A549 (cell line): ENCODE measurements around the gene SLF2. TPM values are rescaled to one million over a fixed set of nuclear protein-coding genes. Genes with fewer than 3 reads are reported as not detected.

Source experiments
- ATAC-seq, 2 experiments: fragments of 200-7000 bp in 1 of 2; fragments of >200 bp in 1 of 2; cut with Nextera tagmentation in 1 of 2; cut with Tn5 transposase in 1 of 2; 3 replicates each; pipeline versions ENCODE4 v1.8.0 to v1.9.1; 2018 to 2020; ENCODE audit warnings: mild to moderate bottlenecking in 1 of 2, moderate library complexity in 1 of 2
- CTCF ChIA-PET: fragments of 300-600 bp; sonication (Branson Sonifier 250); formaldehyde crosslinking; extraction: SDS; loops from one replicate; lab custom pipeline; 2021; ENCODE audit warnings: antibody characterized with exemption, inconsistent platforms; lab: Yijun Ruan, JAX
- POLR2A ChIA-PET: fragments of 350-600 bp; formaldehyde crosslinking; extraction: SDS; loops from one replicate; lab custom pipeline; 2021; ENCODE audit warnings: antibody characterized with exemption, inconsistent platforms; lab: Yijun Ruan, JAX
- DNase-seq, 2 experiments: peaks; one replicate each; pipeline versions ENCODE4 v3.0.0 to v3.0.0-alpha.2; 2011 to 2016; ENCODE audit warnings: low read depth in 1 of 2, low spot score in 1 of 2
- FAIRE-seq: peaks from 2 replicates; lab custom pipeline; 2011; peaks lifted over from hg19 to GRCh38; lab: Jason Lieb, UNC
- H3K27ac ChIP-seq, 2 experiments: fragments of >200 bp; sonication (Bioruptor Twin); formaldehyde crosslinking; 3 replicates each; pipeline ENCODE4 v1.5.1; 2016 to 2017
- H3K4me1 ChIP-seq: fragments of >200 bp; sonication (Bioruptor Twin); formaldehyde crosslinking; 3 replicates; pipeline ENCODE4 v1.6.1; 2016
- H3K4me2 ChIP-seq: fragments of >200 bp; sonication (Bioruptor Twin); formaldehyde crosslinking; 3 replicates; pipeline ENCODE4 v1.6.1; 2016
- H3K4me3 ChIP-seq: fragments of >200 bp; sonication (Bioruptor Twin); formaldehyde crosslinking; 3 replicates; pipeline ENCODE4 v1.5.1; 2016
- H3K9me3 ChIP-seq: fragments of >200 bp; sonication (Bioruptor Twin); formaldehyde crosslinking; 3 replicates; pipeline ENCODE4 v1.6.1; 2016
- BCL3 ChIP-seq: fragments of >200 bp; sonication (Bioruptor Twin); formaldehyde crosslinking; IDR thresholded peaks from 3 replicates; pipeline ENCODE4 v1.6.1; 2016
- CHD4 ChIP-seq: fragments of 200-600 bp; sonication (generic); IDR thresholded peaks from 2 replicates; pipeline ENCODE4 v1.6.1; 2016; ENCODE audit warnings: antibody characterized with exemption, mild to moderate bottlenecking, borderline replicate concordance
- E2F6 ChIP-seq: IDR thresholded peaks from 2 replicates; pipeline ENCODE4 v1.6.1; 2012; ENCODE audit warnings: low read depth, borderline replicate concordance
- ELK1 ChIP-seq: fragments of 150-350 bp; IDR thresholded peaks from 2 replicates; pipeline ENCODE4 v1.6.1; 2014; ENCODE audit warnings: low read depth, mild to moderate bottlenecking, low read length
- ESRRA ChIP-seq: fragments of 150-350 bp; IDR thresholded peaks from 2 replicates; pipeline ENCODE4 v1.6.1; 2014; ENCODE audit warnings: mild to moderate bottlenecking, low read length, borderline replicate concordance
- HES2 ChIP-seq: fragments of >200 bp; sonication (Bioruptor Twin); formaldehyde crosslinking; IDR thresholded peaks from 2 replicates; pipeline ENCODE4 v1.6.1; 2016
- HMGXB4 ChIP-seq: fragments of 250-450 bp; sonication (Bioruptor Pico); IDR thresholded peaks from 2 replicates; pipeline ENCODE4 v1.5.0; 2021; ENCODE audit warnings: mild to moderate bottlenecking, moderate library complexity, borderline replicate concordance
- JUNB ChIP-seq: fragments of >200 bp; sonication (Bioruptor Twin); formaldehyde crosslinking; IDR thresholded peaks from 2 replicates; pipeline ENCODE4 v1.6.1; 2016
- KDM1A ChIP-seq: fragments of 200-600 bp; sonication (generic); IDR thresholded peaks from 2 replicates; pipeline ENCODE4 v1.6.1; 2016; ENCODE audit warnings: low read depth, mild to moderate bottlenecking
- MAX ChIP-seq: IDR thresholded peaks from 2 replicates; pipeline ENCODE4 v1.6.1; 2012
- NFE2L2 ChIP-seq: fragments of 150-350 bp; conservative IDR thresholded peaks from 2 replicates; pipeline ENCODE4 v1.6.1; 2014; ENCODE audit warnings: low read length
- POLR2A ChIP-seq: IDR thresholded peaks from 2 replicates; pipeline ENCODE4 v1.6.1; 2012; ENCODE audit warnings: mild to moderate bottlenecking, low read length
- POLR2AphosphoS2 ChIP-seq: conservative IDR thresholded peaks from 2 replicates; pipeline ENCODE4 v1.6.1; 2012; ENCODE audit warnings: low read length, improper control_type of control experiment, inconsistent platforms
- RCOR1 ChIP-seq: fragments of 150-350 bp; IDR thresholded peaks from 2 replicates; pipeline ENCODE4 v1.6.1; 2014; ENCODE audit warnings: antibody characterized with exemption, low read length, low read depth
- RFX5 ChIP-seq: fragments of 450-650 bp; IDR thresholded peaks from 2 replicates; pipeline ENCODE4 v1.7.1; 2014; ENCODE audit warnings: antibody characterized with exemption, mild to moderate bottlenecking, moderate library complexity
- RNF2 ChIP-seq: fragments of 200-600 bp; sonication (generic); IDR thresholded peaks from 2 replicates; pipeline ENCODE4 v1.6.1; 2016; ENCODE audit warnings: low read depth, mild to moderate bottlenecking, antibody characterized with exemption, moderate library complexity, borderline replicate concordance
- SMC3 ChIP-seq: fragments of >200 bp; sonication (Bioruptor Twin); formaldehyde crosslinking; IDR thresholded peaks from 3 replicates; pipeline ENCODE4 v1.6.1; 2018; ENCODE audit warnings: inconsistent platforms
- TP53 ChIP-seq: fragments of 250-450 bp; sonication (Bioruptor Pico); IDR thresholded peaks from 2 replicates; pipeline ENCODE4 v1.5.0; 2021; ENCODE audit warnings: mild to moderate bottlenecking, moderate library complexity
- USF2 ChIP-seq: fragments of 450-650 bp; IDR thresholded peaks from 2 replicates; pipeline ENCODE4 v1.6.1; 2014; ENCODE audit warnings: antibody characterized with exemption
- ZC3H11A ChIP-seq: fragments of 450-650 bp; IDR thresholded peaks from 2 replicates; pipeline ENCODE4 v1.6.1; 2014; ENCODE audit warnings: antibody characterized with exemption, mild to moderate bottlenecking
- ZFP36 ChIP-seq: fragments of 450-650 bp; IDR thresholded peaks from 2 replicates; pipeline ENCODE4 v1.6.1; 2014; ENCODE audit warnings: borderline replicate concordance; ENCODE audit not compliant: partially characterized antibody
- ZSCAN20 ChIP-seq: fragments of 250-450 bp; sonication (Bioruptor Pico); IDR thresholded peaks from 2 replicates; pipeline ENCODE4 v1.8.0; 2022; ENCODE audit warnings: mild to moderate bottlenecking, moderate library complexity
- WGBS: methylation state at CpG from one replicate; pipeline ENCODE4 v1.1.6; 2017; ENCODE audit errors: missing lambda C conversion rate; 5-methylcytosine and 5-hydroxymethylcytosine counted together
- polyA plus RNA-seq, 4 experiments: library from polyadenylated mRNA; depleted of rRNA in 3 of 4; stranded (reverse); fragments of >200 nt; fragmentation: RNase III in 1 of 4; extraction: RNeasy Plus Mini Kit Qiagen cat#74134 plus additional on column Dnase treatment in 1 of 4; gene quantifications; 2 replicates in 3 of 4; 3 replicates in 1 of 4; pipeline ENCODE4 v1.2.3, GENCODE V29; 2011 to 2017

SLF2 gene
- polyA plus RNA-seq, 2 of the 4 experiments (the other 2 are of a cell fraction), result 13.0 to 16.6 TPM

- H3K4me2 ChIP-seq, result peak overlapping the region; percentile 89
- H3K4me3 ChIP-seq, result peak overlapping the region; percentile 92
- H3K27ac ChIP-seq, result peak overlapping the region; percentile 98
- H3K9me3 ChIP-seq, result no peaks in the 10 kb centered on the region
- WGBS, result 15% methylated on average over 25 of the region's 46 CpGs
- peak; percentile 14 to 58 for ATAC-seq
- POLR2A ChIA-PET, result interaction anchor here (1.7 to 2.3 kb wide), 3 partner anchors 10 to 20 kb away, joined by 5 to 6 read pairs (median 5); partner anchors contain the start of genes MRPL43 and TWNK
- peak; percentile 40 to 57 for DNase-seq
- no peak for FAIRE-seq
- CTCF ChIA-PET, result interaction anchor here (0.5 to 25.8 kb wide), 23 partner anchors 9 to 840 kb away, joined by 3 to 608 read pairs (median 6); partner anchors contain the start of genes KAZALD1, MRPL43, PDZD7 and SEMA4G
- TF ChIP-seq USF2, result peak; percentile 75; the same call in 1 of the 2 replicates
- TF ChIP-seq MAX, result no peak
- H3K4me1 ChIP-seq, result peaks cover 27% of the 10 kb centered on the region
Measured at GRCh38 chr10:100996678-100997359, 84.1 kb downstream of the SLF2 start.

GRCh38 chr10:100997360-100998182, 84.8 kb downstream of the SLF2 start:
- FAIRE-seq, result no peak
- CTCF ChIA-PET, result interaction anchor here (0.5 to 25.8 kb wide), 33 partner anchors 10 to 839 kb away, joined by 3 to 608 read pairs (median 4); partner anchors contain the start of genes KAZALD1, MRPL43, PDZD7 and SEMA4G
- Histone ChIP-seq H3K4me1 (peaks cover 27% of the 10 kb centered on the region), H3K27ac (peak overlapping the region; percentile 98), H3K9me3 (no peaks in the 10 kb centered on the region), H3K4me2 (peak overlapping the region; percentile 89), H3K4me3 (peak overlapping the region; percentile 92)
- DNase-seq, result peak; percentile 85 to 94
- peak; percentile 62 to 84 for ATAC-seq
- 0% methylated on average over 17 of the region's 66 CpGs for WGBS
- POLR2A ChIA-PET, result interaction anchor here (1.2 to 2.3 kb wide), 6 partner anchors 10 to 64 kb away, joined by 3 to 6 read pairs (median 4); partner anchors contain the start of genes KAZALD1, MRPL43 and TWNK
- TF ChIP-seq ZSCAN20 (CRISPR knock-in tag) (no peak), POLR2A (peak; percentile 29), ELK1 (no peak), ZC3H11A (no peak), ESRRA (0 out of 2 replicates have a peak, but pooled peaks have one; percentile 25), BCL3 (no peak), JUNB (no peak), CHD4 (no peak), RFX5 (no peak), KDM1A (no peak), HES2 (no peak), POLR2AphosphoS2 (no peak), SMC3 (no peak), USF2 (peak; percentile 64), TP53 (CRISPR knock-in tag) (no peak), ZFP36 (no peak), E2F6 (peak; percentile 37; the same call in 1 of the 2 replicates), RCOR1 (0 out of 2 replicates have a peak, but pooled peaks have one; percentile 32), MAX (peak; percentile 86), HMGXB4 (CRISPR knock-in tag) (peak; percentile 94; the same call in 1 of the 2 replicates), NFE2L2 (no peak), RNF2 (no peak)
